Femur (tissue), 1 donor: ENCODE data around the gene RGS4.
"Not testable (repeated sequence)": the region's sequence is repeated elsewhere in the genome, so short reads cannot be mapped to it uniquely, and the experiment has no call there.

Experiments
- DNase-seq: peaks from one replicate; pipeline ENCODE4 v3.0.0-alpha.2; 2017

Gene RGS4

GRCh38 chr1:163069655-163070277 is 605 bp downstream of the RGS4 start:
- no peak for DNase-seq

GRCh38 chr1:163071405-163072255 is 2.5 kb downstream of the RGS4 start:
- DNase-seq, result peak; percentile 51

GRCh38 chr1:163072658-163073057 is 3.5 kb downstream of the RGS4 start:
- no peak for DNase-seq

GRCh38 chr1:163074004-163074403 is 4.8 kb downstream of the RGS4 start:
- no peak for DNase-seq

GRCh38 chr1:163074716-163075284 is 5.6 kb downstream of the RGS4 start:
- DNase-seq, result no peak

GRCh38 chr1:163076044-163076443 is 6.9 kb downstream of the RGS4 start:
- DNase-seq, result no peak

GRCh38 chr1:163076446-163076845 is 7.3 kb downstream of the RGS4 start:
- DNase-seq, result no peak

- DNase-seq, result no peak
Observed at GRCh38 chr1:163076981-163077761, 8.0 kb downstream of the RGS4 start.

GRCh38 chr1:163082971-163083370 is 13.8 kb downstream of the RGS4 start:
- DNase-seq, result no peak

- DNase-seq, result no peak
Observed at GRCh38 chr1:163083690-163084089, 14.5 kb downstream of the RGS4 start.

- DNase-seq, result no peak
Observed at GRCh38 chr1:163084330-163084729, 15.2 kb downstream of the RGS4 start.

- DNase-seq, result no peak
Observed at GRCh38 chr1:163085041-163085903, 16.1 kb downstream of the RGS4 start.

- DNase-seq, result no peak
Observed at GRCh38 chr1:163085904-163086268, 16.7 kb downstream of the RGS4 start.

- DNase-seq, result not testable (repeated sequence)
Observed at GRCh38 chr1:163089117-163089516, 20.0 kb downstream of the RGS4 start.

GRCh38 chr1:163090321-163090945 is 21.3 kb downstream of the RGS4 start:
- DNase-seq, result no peak

GRCh38 chr1:163093169-163093568 is 24.0 kb downstream of the RGS4 start:
- DNase-seq, result no peak

- no peak for DNase-seq
Observed at GRCh38 chr1:163093579-163093978, 24.4 kb downstream of the RGS4 start.

- DNase-seq, result no peak
Observed at GRCh38 chr1:163094182-163094581, 25.0 kb downstream of the RGS4 start.

GRCh38 chr1:163094589-163094988 is 25.4 kb downstream of the RGS4 start:
- no peak for DNase-seq

- no peak for DNase-seq
Observed at GRCh38 chr1:163095213-163095612, 26.1 kb downstream of the RGS4 start.

- no peak for DNase-seq
Observed at GRCh38 chr1:163102590-163102989, 33.4 kb downstream of the RGS4 start.
